Skeletal muscle cell (primary cell): ENCODE data around the gene HMOX1.
"Not testable (repeated sequence)": the region's sequence is repeated elsewhere in the genome, so short reads cannot be mapped to it uniquely, and the experiment has no call there.

ENCODE experiments used
- DNase-seq: peaks from one replicate; pipeline ENCODE4 v3.0.0-alpha.2; 2010; ENCODE audit warnings: low read depth
- H3K4me3 ChIP-seq: 2 replicates; pipeline ENCODE4 v1.5.1; 2011; ENCODE audit warnings: low read depth, mild to moderate bottlenecking, control low read depth, low read length, moderate library complexity

Gene HMOX1

DNA sequence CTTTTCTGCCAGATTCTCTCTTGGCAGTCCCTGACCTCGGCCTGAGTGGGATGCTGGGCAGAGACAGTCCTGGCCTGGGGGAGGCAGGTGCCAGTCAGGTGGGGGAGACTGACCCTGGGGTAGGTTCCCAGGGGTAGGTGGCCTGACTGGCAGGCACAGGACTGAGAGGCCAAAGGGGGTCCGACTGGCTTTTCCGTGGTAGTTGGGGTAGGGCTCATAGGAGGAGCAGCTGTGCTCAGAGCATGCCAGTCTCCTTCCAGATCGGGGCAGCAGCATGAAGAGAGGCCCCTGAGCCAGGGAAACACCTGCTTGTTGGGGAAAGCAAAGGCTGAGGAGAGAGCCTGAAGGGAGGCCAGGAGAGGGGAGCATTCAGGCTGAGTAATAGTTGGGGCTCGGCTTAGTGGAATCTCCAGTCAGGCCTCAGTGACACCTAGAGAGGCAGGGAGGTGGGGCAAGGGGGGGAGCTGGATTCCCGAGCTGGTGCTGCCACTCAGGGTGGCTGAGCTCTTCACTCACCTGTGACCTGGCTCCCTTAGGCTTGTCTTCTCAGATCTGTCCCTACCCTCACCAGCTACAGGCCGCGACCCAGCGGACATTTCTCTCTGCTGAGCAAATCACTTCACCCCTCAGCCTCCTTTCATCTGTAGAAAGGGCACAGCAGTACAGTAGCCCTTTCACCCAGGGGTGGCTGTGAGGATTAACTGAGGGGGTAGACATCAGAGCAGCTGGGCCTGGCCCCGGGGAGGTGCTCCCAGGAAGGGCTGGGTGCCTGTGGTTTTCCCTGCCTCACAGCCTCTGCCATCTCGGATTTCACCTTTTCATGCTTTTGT, 45.3 kb downstream of the HMOX1 start:
- no peak overlapping the region for H3K4me3 ChIP-seq
- DNase-seq: peak; percentile 9

DNA sequence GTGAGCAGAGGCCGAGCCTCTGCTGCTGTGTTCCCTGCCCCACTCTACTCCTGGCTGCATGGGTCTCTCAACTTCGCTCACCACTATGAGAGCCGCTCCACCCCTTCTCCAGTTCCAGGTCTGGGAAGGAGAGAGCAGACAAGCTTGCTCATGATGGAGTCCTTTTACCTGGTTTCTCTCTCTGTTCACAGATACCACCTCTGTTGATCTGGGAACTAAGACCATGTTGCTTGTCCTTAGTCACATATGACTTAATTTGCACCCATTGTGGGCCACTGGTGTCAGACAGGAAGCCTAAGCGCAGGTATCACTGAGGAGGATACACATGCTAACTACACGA, 45.9 kb downstream of the HMOX1 start:
- H3K4me3 ChIP-seq: no peak overlapping the region
- no peak for DNase-seq

DNA sequence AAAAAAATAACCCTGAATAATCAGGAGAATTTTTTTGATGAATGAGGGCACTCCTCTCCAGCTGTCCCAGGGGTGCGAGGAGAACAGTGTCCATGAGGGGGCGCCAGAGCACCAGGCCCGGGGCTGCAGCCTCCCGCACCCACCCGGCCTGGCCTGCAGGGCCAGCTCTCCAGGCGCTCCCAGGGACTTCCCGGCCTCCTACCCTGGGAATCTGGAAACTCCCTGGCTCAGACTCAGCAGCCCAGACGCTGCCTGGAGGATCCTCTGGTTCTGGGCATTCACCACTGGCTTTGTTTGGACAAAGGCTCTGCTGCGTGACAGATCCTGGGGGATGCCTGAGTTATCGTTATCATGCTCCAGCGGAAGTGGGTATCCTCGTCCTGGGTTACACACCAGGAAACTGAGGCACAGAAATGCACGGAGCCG, 50.0 kb downstream of the HMOX1 start:
- DNase-seq: peak; percentile 60
- no peak overlapping the region for H3K4me3 ChIP-seq

DNA sequence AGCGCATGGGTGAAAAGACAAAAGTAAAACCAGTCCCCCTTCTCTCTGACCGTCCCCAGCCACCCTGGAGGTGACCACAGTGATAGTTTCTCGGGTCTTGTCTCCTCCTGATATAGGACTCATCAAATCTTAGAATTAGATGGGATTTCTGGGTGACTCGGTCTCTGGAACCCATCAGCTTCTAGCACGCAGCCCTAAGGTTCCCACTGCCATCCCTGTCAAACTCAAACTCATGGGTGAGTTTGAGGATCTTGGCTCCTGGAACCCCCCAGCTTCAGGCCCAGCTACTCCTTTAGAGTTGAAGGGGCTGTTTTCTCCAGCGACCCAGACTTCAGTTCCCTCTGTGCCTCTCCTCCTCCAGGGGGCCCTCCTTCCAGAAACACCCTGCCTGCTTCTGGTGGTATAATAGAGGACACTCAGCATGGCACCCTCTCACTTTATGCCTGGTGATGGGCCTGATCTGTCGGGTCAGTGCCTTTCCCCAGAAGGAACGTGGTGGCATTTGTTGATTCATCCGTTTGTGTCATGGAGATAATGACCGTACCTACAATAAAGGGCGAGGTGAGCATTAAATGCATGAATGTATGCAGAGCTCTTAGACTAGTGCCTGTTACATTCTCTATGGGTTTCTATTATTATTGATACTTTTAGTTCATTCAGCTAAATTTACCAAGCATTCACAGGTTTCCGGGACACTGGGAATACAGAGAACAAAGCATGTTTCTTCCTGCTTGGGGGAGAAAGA, 50.8 kb downstream of the HMOX1 start:
- DNase-seq: no peak
- H3K4me3 ChIP-seq: no peak overlapping the region

DNA sequence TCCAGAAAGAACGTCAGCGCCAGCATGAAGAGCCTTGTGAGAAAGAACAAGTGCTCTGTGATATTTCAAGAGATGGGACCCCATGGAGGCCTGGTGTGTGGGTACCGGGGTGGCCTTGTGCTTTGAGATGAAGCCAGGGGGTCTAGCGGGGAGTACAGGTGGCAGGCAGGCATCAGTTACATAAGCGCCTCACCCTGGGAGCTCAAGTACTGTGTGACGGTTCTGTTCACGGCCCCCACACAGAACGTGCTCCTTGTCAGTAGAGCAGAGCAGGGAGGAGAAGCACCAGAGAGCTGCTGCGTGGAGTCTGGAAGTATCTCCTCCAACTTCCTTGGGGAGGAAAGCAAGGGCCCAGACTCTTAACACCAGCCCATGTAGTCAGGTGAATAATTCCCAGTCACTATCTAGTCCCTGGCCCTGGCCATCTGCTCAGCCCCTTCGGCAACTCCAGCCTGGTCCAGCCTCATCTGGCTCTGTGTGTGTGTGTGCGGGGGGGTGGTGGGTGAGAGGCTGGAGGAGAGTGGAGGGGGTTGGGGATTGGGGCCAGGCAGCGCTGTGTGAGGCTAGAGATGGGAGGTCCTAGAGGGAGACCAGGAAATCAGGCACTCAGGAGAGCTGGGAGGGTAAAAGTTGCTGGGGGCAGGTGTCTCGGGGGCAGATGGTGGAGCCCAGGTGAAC, 51.5 kb downstream of the HMOX1 start:
- DNase-seq: no peak
- no peak overlapping the region for H3K4me3 ChIP-seq

DNA sequence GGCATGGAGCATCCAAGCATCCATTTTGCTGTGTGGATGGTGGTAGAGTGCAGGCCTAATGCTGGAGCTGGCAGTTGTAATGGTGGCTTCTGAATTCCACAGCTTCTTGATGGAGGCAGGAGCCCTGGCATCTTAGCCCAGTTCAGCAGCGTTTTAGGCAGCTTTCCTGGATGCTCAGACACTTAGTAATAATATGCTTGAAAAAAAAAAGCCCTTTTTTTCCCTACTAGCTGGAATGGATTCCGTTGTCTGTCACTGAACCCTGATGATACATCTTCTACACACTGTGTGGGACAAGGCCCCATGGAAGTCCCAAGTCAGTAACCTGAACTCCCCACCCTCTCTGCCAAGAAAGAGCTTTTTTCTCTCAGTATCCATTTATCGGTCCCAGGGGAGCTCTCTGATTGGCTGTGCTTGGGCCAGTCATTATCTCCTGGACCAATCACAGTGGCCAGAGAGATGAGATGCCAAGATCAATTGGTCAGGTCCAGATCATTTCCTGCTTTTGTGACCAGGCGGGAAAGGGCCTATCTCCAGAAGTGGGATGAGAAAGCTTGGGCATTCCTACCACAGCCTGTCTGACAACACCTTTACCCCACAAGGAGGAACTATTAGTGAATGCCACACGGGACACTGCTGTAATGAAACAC, 53.3 kb downstream of the HMOX1 start:
- H3K4me3 ChIP-seq: no peak overlapping the region
- DNase-seq: no peak

DNA sequence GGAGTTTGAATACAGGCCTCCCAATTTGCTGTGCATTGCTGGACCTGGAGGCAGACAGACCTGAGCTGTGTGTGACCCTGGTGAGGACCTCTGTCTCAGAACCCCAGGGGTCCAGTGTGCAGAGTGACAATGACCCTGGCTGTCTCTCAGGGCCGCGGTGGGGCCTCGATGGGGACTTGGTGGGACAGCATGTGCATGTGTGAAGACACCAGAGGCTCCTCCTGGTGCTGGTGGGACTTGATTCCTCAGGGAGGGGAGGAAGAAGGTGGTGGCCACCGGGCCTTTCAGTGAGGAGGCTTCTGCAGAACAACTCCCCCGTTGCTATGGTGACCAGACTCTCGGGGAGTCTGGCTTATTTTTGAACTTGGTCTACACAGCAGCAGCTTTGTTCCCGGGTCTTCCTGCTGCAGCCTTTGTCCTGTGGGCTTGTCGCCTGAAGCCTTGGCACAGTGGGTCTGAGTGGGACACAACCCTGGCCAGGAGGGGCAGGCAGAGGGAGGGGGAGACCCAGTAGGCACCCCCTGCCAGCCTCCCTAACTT, 54.4 kb downstream of the HMOX1 start:
- H3K4me3 ChIP-seq: no peak overlapping the region
- DNase-seq: no peak

DNA sequence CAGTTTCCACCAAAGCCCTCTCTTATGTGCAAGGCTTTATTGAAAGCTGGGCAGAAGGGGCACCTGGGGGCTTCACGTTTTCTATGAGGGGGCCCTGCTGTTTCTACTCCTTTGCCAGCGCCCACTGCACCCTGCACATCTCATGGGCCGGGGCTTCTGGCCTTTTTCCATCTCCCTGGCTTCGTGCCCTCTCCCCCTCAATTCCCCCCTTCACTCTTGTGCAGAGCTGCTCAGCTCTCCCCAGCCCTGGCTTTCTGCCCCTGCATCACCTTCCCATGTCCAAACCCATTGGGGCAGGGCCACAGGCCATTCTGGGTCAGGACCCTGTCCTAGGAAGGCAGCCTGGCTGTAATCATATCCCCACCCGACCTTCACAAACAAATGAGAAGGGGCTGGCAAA, 55.5 kb downstream of the HMOX1 start:
- no peak overlapping the region for H3K4me3 ChIP-seq
- DNase-seq: no peak

DNA sequence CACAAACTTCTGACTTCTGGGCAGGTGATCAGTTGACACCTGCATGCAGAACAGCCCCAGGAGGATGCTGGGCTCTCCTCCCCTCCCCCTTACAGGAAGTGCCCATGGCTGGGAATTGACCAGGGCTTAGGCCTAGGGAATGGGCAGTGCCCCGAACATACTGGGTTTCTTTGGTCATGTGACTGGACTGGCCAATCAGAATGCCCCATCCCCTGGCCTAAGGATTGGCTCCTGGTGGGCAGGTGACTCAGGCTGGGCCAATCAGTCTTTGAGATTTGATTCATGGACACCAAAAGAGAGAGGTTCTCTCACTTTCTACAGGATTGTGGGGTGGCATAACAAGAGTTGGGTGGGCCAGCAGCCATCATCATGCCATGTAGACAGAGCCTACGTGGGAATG, 56.2 kb downstream of the HMOX1 start:
- no peak for DNase-seq
- no peak overlapping the region for H3K4me3 ChIP-seq

DNA sequence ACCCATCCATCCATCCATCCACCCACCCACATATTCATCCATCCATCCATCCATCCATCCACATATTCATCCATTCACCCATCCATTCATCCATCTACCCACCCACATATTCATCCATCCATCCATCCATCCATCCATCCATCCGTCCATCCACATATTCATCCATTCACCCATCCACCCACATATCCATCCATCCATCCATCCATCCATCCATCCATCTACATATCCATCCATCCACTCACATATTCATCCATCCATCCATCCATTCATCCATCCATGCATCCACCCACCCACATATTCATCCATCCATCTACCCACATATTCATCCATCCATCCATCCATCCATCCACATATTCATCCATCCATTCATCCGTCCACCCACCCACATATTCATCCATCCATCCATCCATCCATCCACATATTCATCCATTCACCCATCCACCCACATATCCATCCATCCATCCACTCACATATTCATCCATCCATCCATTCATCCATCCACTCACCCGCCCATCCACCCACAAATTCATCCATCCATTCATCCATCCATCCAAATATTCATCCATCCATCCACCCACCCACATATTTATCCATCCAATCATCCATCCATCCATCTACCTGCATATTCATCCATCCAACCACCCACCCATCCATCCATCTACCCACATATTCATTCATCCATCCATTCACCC, 57.9 kb downstream of the HMOX1 start:
- not testable (repeated sequence) for DNase-seq, H3K4me3 ChIP-seq

DNA sequence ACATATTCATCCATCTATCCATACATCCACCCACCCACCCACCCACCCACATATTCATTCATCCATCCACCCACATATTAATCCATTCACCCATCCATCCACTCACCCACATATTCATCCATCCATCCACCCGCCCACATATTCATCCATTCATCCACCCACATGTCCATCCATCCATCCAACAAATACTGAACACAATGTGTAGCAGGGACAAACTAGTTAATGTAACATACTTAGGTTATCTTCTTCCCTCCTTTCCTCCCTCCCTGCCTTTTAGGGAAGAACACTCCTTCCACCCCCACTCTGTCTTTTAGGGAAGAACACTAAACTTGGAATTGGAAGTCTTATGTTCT, 58.4 kb downstream of the HMOX1 start:
- DNase-seq: no peak

DNA sequence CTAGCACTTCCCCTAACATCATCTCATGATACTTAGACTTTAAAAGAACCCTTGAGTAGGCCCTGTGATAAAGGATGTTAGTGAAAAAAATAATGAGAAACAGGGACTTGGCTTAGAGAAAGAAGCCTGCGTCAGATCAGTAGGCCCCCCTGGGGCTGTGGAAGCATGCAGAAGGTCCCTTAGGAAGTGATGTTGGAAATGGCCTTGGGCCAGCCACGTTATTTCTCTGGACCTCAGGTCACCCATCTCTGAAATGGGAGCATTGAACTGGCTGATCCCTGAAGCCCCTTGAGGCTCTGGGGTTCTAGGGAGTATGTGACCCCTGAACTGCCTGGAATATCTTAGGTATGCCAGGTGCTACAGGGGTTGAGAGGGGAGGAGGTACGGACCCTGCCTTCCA, 59.2 kb downstream of the HMOX1 start:
- no peak for DNase-seq

More for the DNA sequence above, 58.4 kb downstream of the HMOX1 start:
- H3K4me3 ChIP-seq: no peak overlapping the region

DNA sequence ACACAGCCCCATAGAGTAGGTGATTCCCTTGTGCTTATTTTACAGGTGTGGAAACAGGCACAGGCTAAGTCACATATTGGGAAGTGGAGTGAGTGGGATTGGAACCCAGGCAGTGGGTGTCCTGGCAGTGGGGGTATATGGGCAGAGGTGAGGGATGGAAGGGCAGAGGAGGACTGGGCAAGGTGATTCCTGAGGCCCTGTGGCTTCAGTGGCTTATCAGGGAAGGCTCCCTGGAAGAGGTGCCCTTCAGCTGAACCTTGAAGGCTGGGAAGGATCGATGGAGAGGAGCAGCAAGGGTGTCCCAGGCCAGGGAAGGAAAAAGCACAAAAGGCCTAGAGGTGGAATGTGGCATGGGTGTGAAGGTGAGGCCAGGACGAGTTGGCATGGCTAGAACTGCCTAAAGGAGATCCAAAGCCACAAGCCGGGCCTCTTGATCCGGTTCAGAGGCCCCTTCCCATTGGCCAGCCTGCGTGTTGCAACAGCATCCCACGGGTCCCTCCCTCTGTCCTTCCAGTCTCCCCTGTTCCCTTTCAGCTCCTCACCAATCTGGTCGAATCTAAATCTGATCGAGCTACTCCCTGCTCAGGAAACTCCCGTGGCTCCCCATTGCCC, 60.7 kb downstream of the HMOX1 start:
- DNase-seq: no peak
- H3K4me3 ChIP-seq: no peak overlapping the region

More for the DNA sequence above, 59.2 kb downstream of the HMOX1 start:
- H3K4me3 ChIP-seq: no peak overlapping the region

DNA sequence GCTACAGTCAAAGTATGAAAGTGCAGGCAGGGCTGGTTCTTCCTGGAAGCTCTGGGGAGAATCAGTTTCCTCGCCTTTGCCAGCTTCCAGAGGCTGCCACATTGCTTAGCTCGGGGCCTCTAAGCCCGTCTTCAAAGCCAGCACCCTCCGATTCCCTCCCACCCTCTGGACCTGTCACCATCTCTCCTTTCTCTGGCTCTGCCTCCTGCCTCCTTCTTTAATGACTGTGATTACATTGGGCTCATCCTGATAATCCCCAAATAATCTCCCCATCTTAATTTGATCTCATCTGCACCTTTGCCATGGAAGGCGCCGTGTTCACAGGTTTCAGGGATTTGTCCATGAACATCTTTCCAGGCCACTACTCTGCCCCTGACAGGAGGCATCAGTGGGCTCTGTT, 61.6 kb downstream of the HMOX1 start:
- DNase-seq: no peak
- no peak overlapping the region for H3K4me3 ChIP-seq

DNA sequence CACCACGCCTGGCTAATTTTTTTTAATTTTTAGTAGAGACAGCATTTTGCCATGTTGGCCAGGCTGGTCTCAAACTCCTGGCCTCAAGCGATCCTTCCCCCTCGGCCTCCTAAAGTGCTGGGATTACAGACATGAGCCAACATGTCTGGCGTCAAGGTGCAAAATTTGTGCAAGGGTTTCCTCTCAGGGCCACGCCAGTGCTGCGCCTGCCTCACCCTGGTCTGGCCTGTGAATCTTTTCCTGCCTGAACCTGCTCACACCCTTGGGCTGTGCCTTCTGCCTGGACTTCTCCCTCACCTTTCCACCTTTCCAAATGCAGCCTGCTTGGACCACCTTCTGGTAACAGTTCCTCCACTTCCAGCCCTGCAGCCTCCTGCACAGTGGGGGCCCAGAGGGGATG, 62.4 kb downstream of the HMOX1 start:
- H3K4me3 ChIP-seq: no peak overlapping the region
- DNase-seq: no peak
